ENCODE data around the gene RAD23A.
A peak's percentile ranks its signal among the peaks of the same experiment; 100 is the strongest.
"Not testable (repeated sequence)": the region's sequence is repeated elsewhere in the genome, so short reads cannot be mapped to it uniquely, and the experiment has no call there.

The RAD23A gene

DNA sequence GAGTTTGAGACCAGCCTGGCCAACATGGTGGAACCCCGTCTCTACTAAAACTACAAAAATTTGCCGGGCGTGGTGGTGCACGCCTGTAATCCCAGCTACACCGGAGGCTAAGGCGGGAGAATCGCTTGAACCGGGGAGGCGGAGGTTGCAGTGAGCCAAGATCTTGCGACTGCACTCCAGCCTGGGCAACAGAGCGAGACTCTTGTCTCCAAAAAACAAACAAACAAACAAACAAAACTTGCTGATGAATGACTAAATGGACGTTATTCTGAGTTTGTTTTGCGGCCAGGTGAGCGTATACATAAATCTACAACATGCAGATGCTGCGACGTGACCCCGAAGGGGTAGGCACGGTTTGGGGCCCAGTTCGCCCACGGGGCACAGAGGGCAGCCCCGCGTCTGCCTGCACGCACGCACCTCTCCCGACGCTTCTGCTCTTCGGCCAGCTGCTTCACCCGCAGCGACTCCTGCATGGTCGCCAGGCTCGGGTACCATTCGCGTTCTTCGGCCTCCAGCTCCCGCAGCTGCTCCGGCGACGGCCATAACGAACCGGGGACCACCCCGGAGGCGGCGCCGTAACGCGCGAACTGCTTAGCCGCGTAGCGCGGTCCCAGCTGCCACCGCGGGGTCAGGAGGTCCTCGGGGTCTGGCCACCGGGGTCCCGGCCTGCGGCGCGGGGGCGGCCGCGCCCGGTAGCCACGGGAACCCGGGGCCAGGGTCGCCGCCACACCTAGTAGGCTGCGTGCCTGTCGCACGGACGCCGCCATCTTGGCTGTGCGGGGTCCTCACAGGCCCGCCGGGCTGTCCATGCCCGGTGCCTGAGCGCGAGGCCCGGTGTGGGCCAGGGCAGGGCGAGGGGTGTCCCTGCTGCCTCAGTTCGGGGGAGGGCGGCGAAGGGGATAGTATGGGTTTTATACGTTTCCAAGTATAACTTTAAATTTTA, 11.1 kb downstream of the RAD23A start, which contains the start of gene GADD45GIP1:
Gene GADD45GIP1 (minus strand): TSS at position 778 of the 943 bp plus-strand sequence. CDS start 11 bp downstream, at position 767.
- no peak for DNase-seq

DNA sequence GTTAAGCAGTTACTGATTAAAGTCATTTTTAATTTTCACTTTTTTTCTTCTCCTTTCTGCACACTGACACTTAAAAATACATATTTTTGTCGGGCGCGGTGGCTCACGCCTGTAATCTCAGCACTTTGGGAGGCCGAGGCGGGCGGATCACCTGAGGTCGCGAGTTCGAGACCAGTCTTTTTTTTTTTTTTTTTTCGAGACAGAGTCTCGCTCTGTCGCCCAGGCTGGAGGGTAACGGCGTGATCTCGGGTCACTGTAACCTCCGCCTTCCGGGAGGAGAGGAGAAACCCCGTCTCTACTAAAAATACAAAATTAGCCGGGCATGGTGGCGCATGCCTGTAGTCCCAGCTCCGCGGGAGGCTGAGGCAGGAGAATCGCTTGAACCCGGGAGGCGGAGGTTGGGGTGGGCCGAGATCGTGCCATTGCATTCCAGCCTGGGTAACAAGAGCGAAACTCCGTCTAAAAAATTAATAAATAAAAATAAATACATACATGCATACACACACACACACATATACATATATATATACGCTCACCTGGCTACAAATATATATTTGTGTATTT, 11.8 kb downstream of the RAD23A start:
- DNase-seq = not testable (repeated sequence)

DNA sequence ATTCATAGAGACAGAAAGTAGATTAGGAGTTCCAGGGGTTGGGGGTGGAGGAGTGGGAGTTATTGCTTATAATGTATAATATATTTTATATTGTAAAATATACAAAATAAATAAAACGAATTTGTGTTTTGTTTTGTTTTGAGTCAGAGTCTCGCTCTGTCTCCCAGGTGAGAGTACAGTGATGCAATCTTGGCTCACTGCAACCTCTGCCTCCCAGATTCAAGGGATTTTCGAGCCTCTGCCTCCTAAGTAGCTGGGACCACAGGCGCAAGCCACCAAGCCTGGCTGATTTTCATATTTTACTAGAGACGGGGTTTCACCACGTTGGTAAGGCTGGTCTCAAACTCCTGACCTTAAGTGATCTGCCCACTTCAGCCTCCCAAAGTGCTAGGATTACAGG, 13.8 kb downstream of the RAD23A start:
- DNase-seq = no peak

DNA sequence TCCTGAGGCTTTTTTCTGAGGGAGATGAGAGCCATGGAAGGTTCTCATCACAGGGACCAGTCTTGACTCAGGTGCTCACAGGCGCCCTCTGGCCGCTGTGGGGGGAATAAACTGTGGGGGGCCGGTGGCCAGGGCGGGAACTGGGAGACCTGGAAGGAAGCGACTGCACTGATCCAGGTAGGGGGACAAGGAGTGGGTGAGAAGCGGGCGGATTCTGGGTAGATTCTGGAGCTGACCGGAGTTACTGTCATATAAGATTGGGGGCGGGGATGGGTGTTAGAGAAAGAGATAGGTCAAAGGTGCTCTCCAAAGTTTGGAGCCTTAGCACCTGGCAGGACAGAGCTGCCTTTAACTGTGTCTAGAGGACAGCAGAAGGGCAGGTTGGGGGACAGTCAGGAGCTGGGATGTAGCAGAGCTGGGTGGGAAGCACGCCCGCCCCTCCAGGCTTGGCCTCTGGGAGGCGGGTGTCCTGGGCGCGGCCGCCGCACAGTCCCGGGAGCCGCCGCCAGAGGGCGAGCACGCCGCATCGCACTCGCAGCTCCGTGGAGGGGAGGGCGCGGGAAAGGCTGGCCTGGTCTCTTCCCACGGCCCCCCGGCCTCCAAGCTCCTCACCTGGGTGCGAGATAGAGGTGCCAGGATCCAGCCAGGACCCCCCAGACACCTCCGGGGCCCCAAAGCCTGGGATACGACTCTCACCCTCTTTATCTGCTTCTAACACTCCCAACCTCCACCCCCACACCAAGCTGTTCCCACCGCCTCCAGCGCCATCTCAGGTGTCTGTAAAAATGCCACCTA, 19.6 kb downstream of the RAD23A start:
- peak; percentile 44 for DNase-seq

DNA sequence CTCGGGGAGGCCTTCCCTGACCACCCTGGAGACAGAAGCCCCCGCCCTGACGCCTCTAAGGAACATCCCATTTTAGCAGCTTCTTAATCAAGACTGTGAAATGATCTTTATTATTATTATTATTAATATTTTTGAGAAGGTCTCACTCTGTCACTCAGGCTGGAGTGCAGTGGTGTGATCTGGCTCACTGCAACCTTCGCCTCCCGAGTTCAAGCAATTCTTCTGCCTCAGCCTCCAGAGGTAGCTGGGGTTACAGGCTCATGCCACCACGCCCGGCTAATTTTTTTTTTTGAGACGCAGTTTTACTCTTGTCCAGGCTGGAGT, 20.1 kb downstream of the RAD23A start:
- no peak for DNase-seq

DNA sequence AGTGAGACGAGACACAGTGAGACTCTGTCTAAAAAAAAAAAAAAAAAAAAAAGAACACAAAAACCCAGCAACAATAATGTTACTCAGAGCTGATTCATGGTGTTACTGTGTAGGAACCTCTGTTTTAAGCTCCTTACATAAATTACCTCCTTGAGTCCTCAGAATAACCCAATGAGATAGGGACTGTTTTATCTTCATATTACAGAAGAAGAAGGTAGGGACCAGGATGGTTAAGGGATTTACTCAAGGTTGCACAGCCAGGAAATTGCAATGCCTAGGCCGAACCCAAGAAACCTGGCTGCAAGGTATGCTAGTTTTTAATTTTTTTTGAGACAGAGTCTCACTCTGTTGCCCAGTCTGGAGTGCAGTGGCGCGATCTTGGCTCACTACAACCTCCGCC, 22.2 kb downstream of the RAD23A start:
- DNase-seq = no peak

DNA sequence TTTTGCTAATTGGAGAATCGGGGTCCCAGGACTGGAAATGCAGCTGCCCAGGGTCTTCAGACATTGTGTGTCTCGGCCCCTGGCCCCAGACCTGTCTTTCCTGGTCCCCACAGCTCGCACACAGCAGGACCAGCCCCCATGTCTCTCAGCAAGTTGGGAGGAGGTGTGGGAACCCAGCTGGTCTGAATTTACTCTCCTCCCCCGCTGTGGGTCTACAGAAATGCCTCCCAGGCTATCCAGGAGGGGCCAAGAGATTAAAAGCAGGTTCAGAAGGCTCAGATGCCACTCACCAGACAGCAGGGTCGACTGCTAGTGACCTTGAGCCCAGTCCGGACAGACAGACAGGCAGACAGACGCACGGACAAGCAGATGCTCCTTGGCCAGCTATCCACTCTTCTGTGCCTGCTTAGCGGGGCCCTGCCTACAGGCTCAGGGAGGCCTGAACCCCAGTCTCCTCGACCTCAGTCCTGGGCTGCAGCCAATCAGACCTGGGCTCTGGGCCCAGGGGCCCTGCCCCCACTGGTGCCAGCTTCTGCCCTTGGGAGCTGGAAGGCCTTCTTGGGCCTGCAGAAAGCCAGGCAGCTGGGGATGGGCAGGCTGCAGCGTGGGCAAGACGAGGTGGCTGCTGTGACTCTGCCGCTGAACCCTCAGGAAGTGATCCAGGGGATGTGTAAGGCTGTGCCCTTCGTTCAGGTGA, 23.8 kb downstream of the RAD23A start, which contains the start of gene DAND5:
Gene DAND5 (plus strand): TSS at position 285 of the 697 bp plus-strand sequence. CDS start 85 bp downstream, at position 370.
- DNase-seq = peak; percentile 43

DNA sequence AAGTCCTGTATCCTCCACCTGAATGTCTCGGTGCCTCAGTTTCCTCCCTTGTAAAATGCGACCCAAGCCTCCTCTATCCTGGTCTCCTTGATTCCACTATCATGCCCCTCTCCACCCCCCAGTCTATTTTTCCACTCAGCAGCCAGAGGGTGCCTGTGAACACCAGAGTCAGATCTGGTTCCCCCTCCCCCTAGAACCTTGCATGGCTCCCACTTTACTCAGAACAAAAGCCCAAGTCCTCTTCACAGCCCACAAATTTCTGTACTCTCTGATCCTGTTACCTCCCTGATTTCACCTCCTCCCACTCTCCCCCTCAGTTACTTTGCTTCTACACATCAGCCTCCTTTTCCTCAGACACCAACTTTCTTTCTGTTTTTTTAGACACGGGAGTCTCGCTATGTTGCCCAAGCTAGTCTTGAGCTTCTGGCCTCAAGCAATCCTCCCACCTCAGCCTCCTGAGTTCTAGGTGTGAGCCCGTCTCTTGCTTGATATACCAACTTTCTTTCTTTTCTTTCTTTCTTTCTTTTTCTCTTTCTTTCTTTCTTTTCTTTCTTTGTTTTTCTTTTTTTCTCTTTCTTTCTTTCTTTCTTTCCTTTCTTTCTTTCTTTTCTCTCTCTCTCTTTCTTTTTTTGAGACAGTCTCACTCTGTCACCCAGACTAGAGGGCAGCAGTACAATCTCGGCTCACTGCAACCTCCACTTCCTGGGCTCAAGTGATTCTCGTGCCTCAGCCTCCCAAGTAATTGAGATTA, 24.6 kb downstream of the RAD23A start:
- DNase-seq = no peak

DNA sequence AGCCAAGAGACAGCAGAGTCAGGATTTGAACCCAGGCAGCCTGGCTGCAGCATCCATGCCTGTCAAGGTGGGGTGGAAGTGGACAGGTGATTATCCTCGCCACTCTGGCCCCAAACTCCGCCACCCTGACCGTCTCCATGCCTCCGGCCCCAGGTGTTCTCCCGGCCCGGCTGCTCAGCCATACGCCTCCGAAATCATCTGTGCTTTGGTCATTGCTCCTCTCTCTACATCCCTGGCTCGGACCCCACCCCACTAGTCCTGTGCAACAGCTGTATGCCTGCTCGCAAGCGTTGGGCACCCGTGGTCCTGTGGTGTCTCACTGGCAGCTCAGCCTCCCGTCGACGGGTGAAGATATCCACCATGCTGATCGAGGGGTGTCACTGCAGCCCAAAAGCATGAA, 27.6 kb downstream of the RAD23A start:
- DNase-seq = no peak

DNA sequence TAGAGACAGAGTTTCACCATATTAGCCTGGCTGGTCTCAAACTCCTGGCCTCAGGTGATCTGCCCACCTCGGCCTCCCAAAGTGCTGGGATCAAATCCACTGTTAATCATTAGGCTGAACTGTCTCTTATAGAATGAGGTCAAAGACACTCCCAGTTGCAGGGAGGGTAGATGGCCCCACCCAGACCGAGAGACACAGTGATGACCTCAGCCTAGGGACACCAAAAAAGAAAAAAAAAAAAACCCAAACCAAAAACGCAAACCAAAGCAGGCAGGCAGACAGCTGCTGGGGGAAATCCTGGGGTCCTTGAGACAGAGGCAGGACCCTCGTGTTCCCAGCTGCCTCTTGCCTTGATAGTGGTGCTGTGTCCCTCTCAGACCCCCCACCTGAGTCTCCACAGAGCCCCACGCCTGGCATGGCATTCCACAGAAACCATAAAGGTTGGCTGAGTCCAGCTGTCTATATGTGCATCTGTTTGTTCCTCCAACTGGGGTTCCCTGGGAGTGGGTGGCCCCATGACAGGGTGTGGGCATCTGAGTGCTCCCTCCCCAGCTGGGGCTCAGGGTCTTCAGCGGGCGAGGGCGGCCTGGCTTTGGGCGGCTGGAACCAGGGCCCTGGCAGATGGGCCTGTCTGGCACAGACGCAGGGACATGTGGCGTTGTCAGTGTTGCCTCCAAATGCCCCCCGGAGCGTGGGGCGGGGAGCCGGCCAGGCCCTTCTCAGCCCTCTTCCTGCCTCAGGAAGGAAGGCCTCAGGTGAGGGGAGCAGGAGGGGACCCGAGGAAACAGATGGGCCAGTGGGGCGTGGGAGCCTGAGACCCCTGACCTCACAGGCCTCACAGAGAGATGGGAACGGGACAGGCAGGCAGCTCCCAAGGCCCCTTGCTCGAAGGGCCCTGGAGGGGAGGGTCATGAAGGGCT, 28.9 kb downstream of the RAD23A start:
- DNase-seq = peak; percentile 88

DNA sequence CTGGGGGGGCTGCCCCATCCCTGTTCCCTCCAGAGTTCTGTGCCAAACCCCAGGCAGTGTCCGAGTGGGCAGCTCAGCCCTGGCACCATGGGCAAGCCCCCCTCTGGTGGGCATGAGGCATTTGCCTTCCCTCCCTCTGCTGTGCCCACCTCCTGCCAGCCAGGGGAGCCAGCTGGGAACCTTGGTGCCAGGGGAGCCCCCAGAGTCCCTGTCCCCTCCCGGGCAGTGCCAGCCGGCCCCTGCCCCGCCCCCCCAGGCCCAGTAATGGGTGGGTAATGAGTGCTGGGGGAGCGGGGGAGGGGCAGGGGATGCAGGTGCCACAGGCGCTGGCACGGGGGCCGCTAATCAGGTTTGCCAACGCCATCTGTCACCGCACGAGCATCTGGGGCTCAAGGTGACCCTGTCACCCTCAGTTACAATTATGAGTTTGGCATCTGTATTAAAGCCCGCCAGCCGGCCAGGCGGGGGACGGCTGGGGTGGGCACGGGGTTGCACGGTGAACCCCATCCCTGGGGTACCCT, 29.6 kb downstream of the RAD23A start:
- DNase-seq = peak; percentile 78

DNA sequence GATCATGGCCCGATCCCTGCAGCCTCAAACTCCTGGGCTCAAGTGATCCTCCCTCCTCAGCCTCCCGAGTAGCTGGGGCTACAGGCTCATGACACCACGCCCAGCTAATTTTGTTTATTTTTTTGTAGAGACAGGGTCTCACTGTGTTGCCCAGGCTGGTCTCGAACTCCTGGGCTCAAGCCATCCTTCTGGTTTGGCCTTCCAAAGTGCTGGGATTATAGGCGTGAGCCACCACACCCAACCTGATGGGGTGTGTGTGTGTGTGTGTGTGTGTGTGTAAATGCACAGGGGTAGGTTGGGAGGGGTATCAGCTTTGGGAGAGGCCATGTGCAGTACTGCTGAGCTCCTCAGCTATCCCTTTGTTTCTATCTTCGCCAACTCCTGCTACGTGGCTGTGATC, 30.4 kb downstream of the RAD23A start:
- not testable (repeated sequence) for DNase-seq

DNA sequence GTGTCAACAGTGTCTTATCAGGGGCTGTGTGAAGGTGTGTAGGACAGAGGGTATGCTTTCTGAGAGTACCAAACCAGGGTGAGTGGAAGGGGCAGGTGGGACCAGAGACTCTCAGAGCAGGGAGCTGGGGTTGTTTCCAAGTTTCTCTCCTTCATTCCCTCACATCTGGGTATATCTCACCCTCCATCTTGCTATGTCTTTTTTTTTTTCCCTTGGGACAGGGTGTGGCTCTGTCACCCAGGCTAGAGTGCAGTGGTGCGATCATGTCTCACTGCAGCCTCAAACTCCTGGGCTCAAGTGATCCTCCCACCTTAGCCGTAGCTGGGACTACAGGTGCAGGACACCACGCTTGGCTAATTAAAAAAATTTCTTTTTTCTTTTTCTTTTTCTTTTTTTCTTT, 34.3 kb downstream of the RAD23A start:
- no peak for DNase-seq

DNA sequence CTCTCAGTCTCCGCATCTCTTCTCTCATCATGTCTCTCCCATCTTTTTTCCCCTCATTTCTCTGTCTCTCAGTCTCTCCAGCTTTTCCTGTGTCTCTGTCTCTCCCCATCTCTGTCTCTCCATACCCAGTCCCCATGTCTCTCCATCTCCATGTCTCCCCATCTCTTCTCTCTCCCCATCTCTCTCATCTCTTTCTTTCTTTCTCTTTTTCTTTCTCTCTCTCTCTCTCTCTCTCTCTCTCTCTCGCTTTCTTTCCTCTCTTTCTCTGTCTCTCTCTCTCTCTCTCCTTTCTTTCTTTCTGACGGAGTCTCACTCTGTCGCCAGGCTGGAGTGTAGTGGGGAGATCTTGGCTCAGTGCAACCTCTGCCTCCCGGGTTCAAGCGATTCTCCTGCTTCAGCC, 37.0 kb downstream of the RAD23A start:
- no peak for DNase-seq

DNA sequence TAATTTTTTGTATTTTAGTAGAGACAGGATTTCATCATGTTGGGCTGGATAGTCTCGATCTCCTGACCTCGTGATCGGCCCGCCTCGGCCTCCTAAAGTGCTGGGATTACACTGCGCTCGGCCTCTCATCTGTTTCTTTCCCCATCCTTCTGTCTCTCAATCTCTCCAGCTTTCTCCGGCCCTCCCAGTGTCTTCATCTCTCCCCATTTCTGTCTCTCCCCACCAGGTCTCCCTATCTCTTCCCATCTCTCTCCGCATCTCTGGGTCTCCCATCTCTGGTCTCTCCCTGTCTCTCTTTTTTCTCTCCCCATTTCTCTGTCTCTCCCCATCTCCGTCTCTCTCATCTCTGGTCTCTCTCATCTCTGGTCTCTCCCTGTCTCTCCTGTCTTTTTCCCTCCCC, 37.4 kb downstream of the RAD23A start:
- no peak for DNase-seq

DNA sequence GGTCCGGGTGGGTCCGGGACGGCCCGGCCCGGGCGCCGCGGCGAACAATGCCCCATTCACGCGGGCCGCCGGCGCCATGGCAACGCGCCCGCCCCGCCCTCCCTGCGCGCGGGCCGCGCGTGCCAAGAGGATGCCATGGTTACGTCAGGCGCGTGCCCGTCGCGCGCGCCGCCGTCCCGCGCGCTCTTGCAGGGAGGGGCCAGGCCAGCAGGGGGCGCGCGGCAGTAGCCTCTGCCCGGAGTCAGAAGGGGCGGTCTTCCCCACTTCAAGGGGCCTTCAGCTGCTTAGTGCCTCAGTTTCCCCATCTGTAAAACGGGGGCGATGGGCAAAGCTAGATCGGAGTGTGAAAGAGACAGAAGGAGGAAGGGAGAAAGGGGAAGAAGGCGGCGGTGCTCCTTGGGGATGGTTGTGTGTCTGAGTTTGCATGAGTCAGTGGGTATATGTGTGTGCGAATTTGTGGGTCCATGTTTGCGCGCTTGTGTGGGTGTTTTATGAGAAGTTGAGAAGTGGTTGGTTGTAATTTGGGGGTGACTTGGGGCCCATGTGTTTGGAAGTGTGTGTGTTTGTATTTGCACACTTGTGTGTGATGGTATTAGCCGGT, 38.0 kb downstream of the RAD23A start:
- DNase-seq = no peak

DNA sequence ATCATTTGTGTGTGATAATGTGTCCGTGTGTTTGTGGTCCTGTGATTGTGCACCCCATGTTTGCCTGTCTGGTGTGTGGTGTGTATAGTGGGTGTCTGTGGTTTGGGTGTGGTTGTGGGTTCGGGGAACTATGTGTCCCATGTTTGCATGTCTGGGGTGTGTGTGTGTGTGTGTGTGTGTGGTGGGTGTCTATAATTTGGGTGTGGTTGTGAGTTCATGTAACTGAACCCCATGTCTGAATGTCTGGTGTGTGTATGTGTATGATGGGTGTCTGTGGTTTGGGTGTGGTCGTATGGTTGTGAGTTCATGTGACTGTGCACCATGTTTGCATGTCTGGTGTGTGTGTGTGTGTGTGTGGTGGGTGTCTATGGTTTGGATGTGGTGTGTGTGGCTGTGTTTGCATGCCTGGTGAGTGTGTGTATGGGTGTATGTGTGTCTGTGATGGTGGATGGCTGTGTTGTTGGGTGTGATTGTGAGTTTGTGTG, 38.5 kb downstream of the RAD23A start:
- DNase-seq = no peak

DNA sequence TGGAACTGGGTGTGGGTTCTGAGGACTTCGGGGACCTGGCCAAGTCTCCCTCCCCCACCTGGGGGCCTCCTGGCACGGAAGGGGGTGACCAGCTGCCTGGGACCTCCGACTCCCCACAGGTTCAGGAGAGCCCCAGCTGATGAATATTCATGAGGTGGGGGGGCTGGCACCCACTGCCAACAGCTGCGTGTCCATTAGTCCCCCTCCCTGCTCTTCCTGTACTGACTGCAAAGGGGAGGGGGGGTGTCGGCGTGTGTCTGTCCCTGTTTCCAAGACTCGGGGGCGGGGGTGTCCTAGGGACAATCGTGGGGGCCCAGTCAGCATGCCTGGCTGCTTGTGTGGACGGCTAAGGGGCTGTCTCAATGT, 39.0 kb downstream of the RAD23A start:
- peak; percentile 23 for DNase-seq

DNA sequence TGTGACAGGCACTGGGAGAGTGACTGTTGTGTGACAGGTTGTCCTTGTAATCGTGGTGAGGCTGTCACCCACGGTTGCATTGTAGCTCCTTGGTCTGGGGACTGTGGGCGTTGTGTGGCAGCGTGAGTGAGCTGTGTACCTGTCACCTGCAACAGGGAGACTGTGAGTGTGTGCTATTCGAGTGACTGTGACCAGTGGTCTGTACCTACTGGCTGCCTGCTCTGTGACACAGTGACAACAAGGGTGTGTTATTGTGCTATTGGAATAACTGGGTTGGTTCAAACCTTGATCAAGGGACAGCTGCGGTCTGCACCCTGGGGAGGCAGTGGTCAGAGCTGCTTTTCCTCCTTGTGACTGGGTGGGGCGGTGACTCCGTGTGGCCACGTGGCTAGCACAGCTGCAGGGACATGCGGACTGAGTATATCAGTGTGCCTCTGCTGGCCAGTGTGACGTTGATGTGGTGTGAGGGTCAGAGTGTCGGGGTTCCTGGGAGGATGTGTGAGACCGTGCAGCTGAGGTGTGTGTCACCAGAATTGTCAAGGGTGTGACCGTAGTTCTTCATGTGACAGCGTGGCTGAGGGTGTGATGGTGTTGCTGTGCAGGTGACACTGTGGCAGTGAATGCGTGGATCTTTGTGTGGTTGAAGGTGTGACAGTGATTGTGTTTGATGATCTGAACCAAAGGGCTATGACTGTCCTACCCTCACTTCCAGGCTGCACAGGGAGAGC, 39.6 kb downstream of the RAD23A start:
- no peak for DNase-seq
